Epithelial cell of prostate (primary cell): ENCODE measurements around the gene RPS6KB1.
"Not testable (repeated sequence)": the region's sequence is repeated elsewhere in the genome, so short reads cannot be mapped to it uniquely, and the experiment has no call there.

Source experiments
- DNase-seq: peaks from one replicate; pipeline ENCODE4 v3.0.0-alpha.2; 2011; ENCODE audit warnings: low read depth, low spot score
- H3K27ac ChIP-seq: fragments of 450-650 bp; 2 replicates; pipeline ENCODE4 v1.5.1; 2017; ENCODE audit warnings: mild to moderate bottlenecking

Gene RPS6KB1

DNA sequence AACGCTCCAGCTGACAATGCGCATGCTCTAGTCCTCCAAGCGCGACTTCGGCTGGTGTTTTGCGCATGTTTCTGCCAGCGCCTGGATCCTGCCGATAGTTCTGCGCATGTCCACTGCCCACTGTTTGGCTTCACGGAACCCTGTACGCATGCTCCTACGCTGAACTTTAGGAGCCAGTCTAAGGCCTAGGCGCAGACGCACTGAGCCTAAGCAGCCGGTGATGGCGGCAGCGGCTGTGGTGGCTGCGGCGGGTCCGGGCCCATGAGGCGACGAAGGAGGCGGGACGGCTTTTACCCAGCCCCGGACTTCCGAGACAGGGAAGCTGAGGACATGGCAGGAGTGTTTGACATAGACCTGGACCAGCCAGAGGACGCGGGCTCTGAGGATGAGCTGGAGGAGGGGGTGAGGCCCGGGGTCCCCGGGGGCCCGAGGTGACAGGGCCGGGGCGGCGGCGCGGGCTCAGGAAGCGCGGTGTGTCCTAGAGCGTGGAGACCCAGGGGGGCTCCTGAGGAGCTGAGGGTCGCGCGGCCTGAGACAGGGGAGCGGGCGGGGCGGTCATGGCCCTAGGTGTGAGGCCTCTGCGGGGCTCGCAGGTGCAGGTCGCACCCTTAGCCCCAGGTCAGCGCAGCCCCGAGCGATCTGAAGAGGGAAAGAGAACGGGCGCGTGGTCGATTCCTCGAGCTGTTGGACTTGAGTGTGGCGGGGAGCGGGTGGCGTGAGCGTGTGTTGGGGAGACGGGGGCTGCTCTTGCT, at the start of gene RPS6KB1, which contains the start of gene TUBD1:
Gene RPS6KB1, plus strand, starts transcription at position 198 of the 752 bp plus-strand sequence. Its CDS starts 64 bp downstream, at position 262.
Gene TUBD1, minus strand, starts transcription at position 20 of the 752 bp plus-strand sequence. CDS start 1,941 bp downstream, outside the sequence.
- peak within 1 kb of the TSS; percentile 64 for H3K27ac ChIP-seq
- DNase-seq = peak; percentile 96

DNA sequence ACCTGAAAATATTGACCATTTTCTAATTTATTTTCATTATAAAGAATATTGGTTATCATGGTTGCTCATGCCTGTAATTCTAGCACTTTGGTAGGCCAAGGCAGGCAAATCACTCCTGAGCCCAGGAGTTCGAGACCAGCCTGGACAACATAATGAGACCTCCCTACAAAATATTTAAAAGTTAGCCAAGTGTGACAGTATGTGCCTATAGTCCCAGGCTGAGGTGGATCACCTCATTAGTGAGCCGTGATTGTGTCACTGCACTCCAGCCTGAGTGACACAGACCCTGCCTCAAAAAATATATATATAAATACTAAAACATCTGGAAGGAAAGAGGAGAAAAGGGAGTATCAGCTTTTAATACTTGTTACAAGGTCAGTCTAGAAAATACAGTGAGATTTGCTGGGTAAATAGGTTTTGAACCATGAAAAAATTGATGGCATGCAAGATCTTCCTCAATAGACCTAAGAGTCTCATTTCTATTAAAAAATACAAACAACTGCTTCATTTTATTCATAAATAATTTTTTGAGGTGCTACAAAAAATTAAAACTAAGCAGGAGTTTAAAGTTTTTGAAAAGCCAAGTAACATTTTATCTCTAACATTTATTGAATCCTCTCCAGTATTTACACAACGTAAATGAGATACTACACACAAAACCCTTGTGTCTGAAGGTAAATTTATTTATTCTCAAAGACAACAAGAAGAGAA, 47.9 kb upstream of the RPS6KB1 start:
- no peak for DNase-seq
- peak overlapping the region; percentile 99 for H3K27ac ChIP-seq

- DNase-seq = peak; percentile 99
These were observed 47.1 kb upstream of the RPS6KB1 start for GRCh38 chr17:59845595-59846393.

DNA sequence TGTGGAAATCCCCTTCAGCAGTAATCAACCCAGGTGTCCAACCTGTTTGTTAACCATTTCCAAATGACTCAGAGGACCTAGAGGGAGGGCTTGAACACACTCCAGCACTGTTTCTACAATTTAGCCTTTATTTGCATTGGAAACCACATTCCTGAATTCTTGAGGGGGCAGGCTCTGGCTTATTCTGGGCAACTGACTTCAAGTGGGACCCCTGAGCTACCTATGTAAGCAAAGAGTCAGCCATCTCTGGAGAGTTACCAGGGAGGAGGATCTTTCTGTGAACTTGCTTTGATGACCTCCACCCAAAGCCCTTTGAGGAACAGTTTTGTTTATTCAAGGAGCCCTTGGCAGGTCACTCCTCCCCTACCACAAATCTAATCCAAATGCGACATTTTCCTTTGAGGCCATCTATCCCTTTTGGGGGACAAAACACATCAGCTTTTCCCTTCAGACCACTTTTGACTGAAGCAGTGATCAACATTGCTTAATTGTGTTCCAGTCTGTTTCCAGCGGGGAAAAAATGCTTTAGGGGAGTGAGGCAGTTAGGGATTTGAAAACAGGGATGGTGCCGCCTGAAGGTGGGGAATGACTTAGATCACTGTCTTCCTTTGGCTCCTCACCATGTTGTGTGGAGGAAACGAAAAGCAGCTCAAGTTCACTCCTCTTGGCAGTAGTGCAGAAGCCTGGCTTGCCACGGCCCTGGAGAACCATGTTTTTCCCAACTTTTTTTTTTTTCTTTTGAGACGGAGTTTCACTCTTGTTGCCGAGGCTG, 46.3 kb upstream of the RPS6KB1 start:
- H3K27ac ChIP-seq = peak overlapping the region; percentile 99
- peak; percentile 91 for DNase-seq

More at GRCh38 chr17:59845595-59846393, 47.1 kb upstream of the RPS6KB1 start:
- peak overlapping the region; percentile 99 for H3K27ac ChIP-seq

DNA sequence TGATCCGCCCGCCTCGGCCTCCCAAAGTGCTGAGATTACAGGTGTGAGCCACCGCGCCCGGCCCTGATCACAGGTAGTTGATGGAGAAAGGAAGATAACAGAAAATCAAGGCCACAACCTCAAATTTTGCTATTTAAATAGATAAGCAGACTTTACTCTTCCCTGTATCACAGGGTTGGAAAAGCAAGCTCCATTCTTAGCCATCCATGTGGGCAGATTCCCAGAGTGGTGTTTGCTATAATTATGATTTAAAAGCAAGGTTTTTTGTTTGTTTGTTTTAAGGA, 44.6 kb upstream of the RPS6KB1 start:
- H3K27ac ChIP-seq = peak overlapping the region; percentile 99

DNA sequence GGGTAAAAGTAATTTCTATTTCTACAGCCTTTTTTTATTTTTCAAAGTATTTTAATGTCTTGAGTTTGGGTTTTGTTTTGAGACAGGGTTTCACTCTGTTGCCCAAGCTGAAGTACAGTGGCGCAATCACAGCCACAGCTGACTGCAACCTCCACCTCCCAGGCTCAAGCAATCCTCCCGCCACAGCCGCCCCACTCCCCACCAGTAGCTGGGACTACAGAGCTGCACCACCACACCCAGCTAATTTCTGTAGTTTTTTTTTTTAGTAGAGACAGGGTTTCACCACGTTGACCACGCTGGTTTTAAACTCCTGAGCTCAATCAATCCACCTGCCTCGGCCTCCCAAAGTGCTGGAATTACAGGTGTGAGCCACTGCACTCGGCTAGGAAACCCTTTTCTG, 44.1 kb upstream of the RPS6KB1 start:
- no peak for DNase-seq
- H3K27ac ChIP-seq = peak overlapping the region; percentile 99

More for the DNA sequence above, 44.6 kb upstream of the RPS6KB1 start:
- DNase-seq = no peak

DNA sequence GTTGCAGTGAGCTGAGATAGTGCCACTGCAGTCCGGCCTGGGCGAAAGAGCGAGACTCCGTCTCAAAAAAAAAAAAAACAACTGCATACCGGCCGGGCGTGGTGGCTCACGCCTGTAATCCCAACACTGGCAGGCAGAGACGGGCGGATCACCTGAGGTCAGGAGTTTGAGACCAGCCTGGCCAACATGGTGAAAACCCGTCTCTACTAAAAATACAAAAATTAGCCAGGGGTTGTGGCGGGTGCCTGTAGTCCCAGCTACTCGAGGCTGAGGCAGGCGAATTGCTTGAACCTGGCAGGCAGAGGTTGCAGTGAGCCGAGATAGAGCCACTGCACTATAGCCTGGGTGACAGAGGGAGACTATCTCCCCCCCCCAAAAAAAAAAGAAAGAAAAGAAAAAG, 42.6 kb upstream of the RPS6KB1 start:
- not testable (repeated sequence) for H3K27ac ChIP-seq, DNase-seq

DNA sequence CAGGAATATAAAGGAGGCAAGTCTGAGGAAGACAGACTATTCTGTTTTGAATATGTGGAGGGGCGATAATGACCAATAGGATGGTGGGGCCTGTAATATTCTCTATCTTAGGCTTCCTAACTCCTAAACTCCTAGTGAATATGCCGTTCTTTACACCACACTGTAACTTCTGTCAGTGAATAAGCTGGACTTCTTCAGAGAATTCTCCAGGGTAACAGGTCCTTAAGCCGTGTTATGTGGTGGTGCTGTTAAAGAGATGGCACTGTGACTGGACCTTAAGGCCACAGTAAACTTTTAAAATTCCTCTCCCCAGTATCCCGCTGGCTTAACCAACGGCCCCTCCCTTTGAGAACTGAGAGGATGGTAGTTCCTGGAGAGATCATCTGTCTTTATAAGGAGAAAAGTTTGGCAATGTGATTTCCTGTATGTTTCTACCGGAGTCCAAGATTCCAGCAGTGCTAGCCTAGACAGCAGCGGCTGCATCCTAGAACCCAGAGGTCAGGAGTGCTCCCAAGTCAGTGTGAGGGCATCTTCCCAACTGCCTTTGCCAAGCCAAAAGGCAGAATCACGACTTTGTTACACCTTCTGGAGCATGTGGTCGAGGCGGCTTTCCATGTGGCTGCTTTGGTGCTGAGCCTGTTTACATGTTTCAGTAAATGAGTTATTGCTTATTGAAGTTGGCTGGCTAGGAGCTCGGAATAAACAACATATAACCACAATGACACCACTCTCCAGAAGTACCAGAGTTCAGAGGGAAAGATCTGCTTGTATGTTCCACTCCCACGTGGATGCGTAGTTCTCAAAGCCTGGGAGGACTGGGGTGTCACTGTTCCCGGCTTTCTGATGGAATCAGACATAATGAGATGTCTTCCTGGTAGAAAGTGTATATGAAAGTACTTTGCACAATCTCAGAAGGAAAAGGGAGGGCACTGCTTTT, 41.2 kb upstream of the RPS6KB1 start:
- H3K27ac ChIP-seq = peak overlapping the region; percentile 94
- no peak for DNase-seq

DNA sequence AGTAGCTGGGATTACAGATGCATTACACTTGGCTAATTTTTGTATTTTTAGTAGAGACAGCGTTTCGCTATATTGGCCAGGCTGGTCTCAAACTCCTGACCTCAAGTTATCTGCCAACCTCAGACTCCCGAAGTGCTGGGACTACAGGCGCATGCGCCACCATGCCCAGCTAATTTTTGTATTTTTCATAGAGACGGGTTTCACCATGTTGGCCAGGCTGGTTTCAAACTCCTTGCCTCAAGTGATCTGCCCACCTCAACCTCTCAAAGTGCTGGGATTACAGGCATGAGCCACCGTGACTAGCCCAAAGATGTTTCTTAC, 40.1 kb upstream of the RPS6KB1 start:
- peak overlapping the region; percentile 94 for H3K27ac ChIP-seq
- not testable (repeated sequence) for DNase-seq

GRCh38 chr17:59853168-59853918, 39.6 kb upstream of the RPS6KB1 start:
- peak; percentile 99 for DNase-seq
- H3K27ac ChIP-seq = peak overlapping the region; percentile 94

DNA sequence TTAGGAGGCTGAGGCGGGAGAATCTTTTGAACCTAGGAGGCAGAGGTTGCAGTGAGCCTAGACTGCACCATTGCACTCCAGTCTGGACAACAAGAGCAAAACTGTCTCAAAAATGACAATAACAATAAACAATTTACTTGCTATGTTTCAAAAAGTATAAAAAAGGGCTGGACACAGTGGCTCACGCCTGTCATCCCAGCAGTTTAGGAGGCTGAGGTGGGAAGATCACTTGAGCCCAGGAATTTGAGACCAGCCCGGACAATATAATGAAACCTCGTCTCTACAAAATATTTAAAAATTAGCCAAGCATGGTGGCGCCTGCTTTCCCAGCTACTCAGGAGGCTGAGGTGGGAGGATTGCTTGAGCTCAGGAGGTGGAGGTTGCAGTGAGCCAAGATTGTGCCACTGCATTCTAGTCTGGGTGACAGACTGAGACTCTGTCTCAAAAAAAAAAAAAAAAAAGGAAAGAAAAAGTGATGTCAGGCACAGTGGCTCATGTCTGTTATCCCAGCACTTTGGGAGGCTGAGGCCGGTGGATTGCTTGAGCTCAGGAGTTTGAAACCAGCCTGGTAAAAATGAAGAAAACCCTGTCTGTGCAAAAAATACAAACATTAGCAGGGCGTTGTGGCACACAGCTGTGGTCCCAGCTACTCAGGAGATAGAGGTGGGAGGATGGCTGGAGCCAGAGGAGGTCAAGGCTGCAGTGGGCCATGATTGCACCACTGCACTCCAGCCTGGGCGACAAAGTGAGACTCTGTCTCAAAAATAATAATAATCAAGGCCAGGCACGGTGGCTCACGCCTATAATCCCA, 38.8 kb upstream of the RPS6KB1 start:
- DNase-seq = not testable (repeated sequence)

DNA sequence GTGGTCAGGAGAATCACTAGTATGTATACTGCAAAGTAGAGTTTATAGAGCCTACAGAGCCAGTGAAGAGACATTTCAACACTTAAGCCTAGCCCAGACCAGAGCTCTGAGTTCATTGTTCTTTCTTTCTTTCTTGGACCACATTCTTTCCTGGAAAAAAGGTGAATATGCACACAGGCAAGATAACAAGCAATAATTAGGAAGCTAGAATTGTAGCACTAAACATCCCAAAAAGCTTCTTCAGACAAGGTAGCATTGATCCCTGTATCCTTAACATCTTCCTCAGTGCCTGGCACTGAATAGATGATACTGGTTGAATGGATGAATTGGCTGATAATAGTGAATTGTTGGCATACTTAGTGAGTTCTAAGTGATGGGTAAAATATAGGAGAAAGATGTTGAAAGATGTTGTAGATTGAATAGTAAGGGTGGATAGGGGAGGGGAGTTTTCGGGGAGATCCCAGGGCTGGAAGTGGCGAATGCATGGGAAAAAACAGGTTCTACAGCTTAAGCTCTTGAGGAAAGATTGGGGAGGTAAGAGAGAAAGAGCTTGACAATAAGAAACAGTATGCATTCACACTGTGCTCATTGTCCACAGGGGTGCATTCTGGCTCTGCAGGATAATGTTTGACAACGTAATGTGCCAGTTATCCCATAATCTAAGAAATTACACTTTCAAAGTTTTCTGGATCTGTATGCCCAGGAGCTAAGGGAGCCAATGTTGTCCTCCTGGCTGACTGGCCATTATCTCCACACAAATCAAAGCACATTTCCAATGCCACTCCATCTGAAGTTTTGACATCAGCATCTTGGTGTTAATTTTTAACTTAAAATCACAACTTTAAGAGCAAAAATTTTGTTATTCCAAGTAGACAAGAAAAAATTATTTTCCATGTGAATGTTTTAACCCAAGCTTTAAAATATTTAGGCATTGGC, 35.8 kb upstream of the RPS6KB1 start:
- H3K27ac ChIP-seq = no peak overlapping the region
- DNase-seq = no peak

More for the DNA sequence above, 38.8 kb upstream of the RPS6KB1 start:
- peak overlapping the region; percentile 94 for H3K27ac ChIP-seq

GRCh38 chr17:59858167-59858816, 34.6 kb upstream of the RPS6KB1 start:
- no peak overlapping the region for H3K27ac ChIP-seq
- no peak for DNase-seq

- DNase-seq = no peak
- no peak overlapping the region for H3K27ac ChIP-seq
These were observed 34.0 kb upstream of the RPS6KB1 start for GRCh38 chr17:59858932-59859331.

GRCh38 chr17:59859444-59860025, 33.4 kb upstream of the RPS6KB1 start:
- DNase-seq = no peak
- H3K27ac ChIP-seq = no peak overlapping the region

DNA sequence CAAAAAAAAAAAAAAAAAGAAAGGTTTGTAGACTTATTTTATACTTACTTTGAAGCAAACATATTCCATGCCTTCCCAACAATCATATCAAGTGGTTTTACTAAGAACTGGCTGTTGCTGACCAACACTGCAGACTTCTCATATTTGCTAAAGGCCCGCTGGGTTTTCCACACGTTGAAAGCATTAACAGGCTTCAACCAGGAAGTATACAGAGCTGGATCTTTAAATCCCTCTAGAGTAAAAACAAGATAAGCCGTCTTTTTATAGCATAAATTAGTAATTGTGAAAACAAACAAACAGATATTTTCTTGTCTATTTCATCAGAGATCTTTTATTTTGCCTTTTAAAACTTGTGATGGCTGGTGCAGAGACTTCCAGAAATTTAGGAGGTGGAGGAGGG, 29.3 kb upstream of the RPS6KB1 start:
- H3K27ac ChIP-seq = no peak overlapping the region
- DNase-seq = no peak
